Measurements from ENCODE around the gene NUP107.

NUP107 gene

GRCh38 chr12:68638721-68639395 is 47.9 kb upstream of the NUP107 start:
- Histone ChIP-seq H3K4me3 (ENCODE audit: low read length) (no peak overlapping the region), H3K9ac (ENCODE audit: low read length) (no peak overlapping the region), H3K9me2 (replicated peaks; ENCODE audit: insufficient read depth, low read length) (no peaks in the 10 kb centered on the region), H3K27me3 (replicated peaks; ENCODE audit: insufficient read depth, low read length) (no peaks in the 10 kb centered on the region), H3K27ac (ENCODE audit: low read length) (no peak overlapping the region), H3F3A (ENCODE audit: insufficient read depth, low read length) (peaks cover 14% of the 10 kb centered on the region), H4K20me1 (ENCODE audit: insufficient read depth, low read length) (peaks cover 48% of the 10 kb centered on the region), H3K9me3 (replicated peaks; ENCODE audit: insufficient read depth, low read length) (no peaks in the 10 kb centered on the region), H3K36me3 (replicated peaks; ENCODE audit: insufficient read depth, low read length) (no peaks in the 10 kb centered on the region), H3K4me2 (ENCODE audit: low read depth, low read length) (no peak overlapping the region), H3K79me2 (ENCODE audit: low read length) (peaks cover 96% of the 10 kb centered on the region), H2AFZ (ENCODE audit: low read length) (no peak overlapping the region), H3K4me1 (ENCODE audit: low read length) (peaks cover 16% of the 10 kb centered on the region)
- TF ChIP-seq EZH2phosphoT487 (IDR thresholded peaks at IDR 0.05; ENCODE audit: low read length) (no peak), EZH2 (optimal IDR thresholded peaks at IDR 0.05; ENCODE audit: low read depth, low read length) (no peak), CTCF (IDR thresholded peaks at IDR 0.05; ENCODE audit: low read length) (no peak)
- no peak for DNase-seq

GRCh38 chr12:68639396-68639767 is 47.4 kb upstream of the NUP107 start:
- H3F3A ChIP-seq (ENCODE audit: insufficient read depth, low read length), result peaks cover 14% of the 10 kb centered on the region
- peaks cover 48% of the 10 kb centered on the region for H4K20me1 ChIP-seq (ENCODE audit: insufficient read depth, low read length)
- H3K9ac ChIP-seq (ENCODE audit: low read length), result no peak overlapping the region
- no peak overlapping the region for H3K27ac ChIP-seq (ENCODE audit: low read length)
- H3K9me2 ChIP-seq (replicated peaks; ENCODE audit: insufficient read depth, low read length), result no peaks in the 10 kb centered on the region
- no peak for TF ChIP-seq CTCF (IDR thresholded peaks at IDR 0.05; ENCODE audit: low read length)
- TF ChIP-seq EZH2phosphoT487 (IDR thresholded peaks at IDR 0.05; ENCODE audit: low read length), result no peak
- TF ChIP-seq EZH2 (optimal IDR thresholded peaks at IDR 0.05; ENCODE audit: low read depth, low read length), result no peak
- H3K27me3 ChIP-seq (replicated peaks; ENCODE audit: insufficient read depth, low read length), result no peaks in the 10 kb centered on the region
- H3K4me2 ChIP-seq (ENCODE audit: low read depth, low read length), result no peak overlapping the region
- DNase-seq, result no peak
- H3K36me3 ChIP-seq (replicated peaks; ENCODE audit: insufficient read depth, low read length), result no peaks in the 10 kb centered on the region
- no peaks in the 10 kb centered on the region for H3K9me3 ChIP-seq (replicated peaks; ENCODE audit: insufficient read depth, low read length)
- no peak overlapping the region for H3K4me3 ChIP-seq (ENCODE audit: low read length)
- H2AFZ ChIP-seq (ENCODE audit: low read length), result no peak overlapping the region
- H3K4me1 ChIP-seq (ENCODE audit: low read length), result peaks cover 16% of the 10 kb centered on the region
- H3K79me2 ChIP-seq (ENCODE audit: low read length), result peaks cover 96% of the 10 kb centered on the region

GRCh38 chr12:68641138-68641537 is 45.6 kb upstream of the NUP107 start:
- DNase-seq, result peak; percentile 94
- Histone ChIP-seq H3K9me3 (replicated peaks; ENCODE audit: insufficient read depth, low read length) (no peaks in the 10 kb centered on the region), H3F3A (ENCODE audit: insufficient read depth, low read length) (peaks cover 14% of the 10 kb centered on the region), H3K4me3 (ENCODE audit: low read length) (peak overlapping the region; percentile 28), H3K79me2 (ENCODE audit: low read length) (peaks cover 96% of the 10 kb centered on the region), H3K9ac (ENCODE audit: low read length) (no peak overlapping the region), H3K4me1 (ENCODE audit: low read length) (peaks cover 16% of the 10 kb centered on the region), H2AFZ (ENCODE audit: low read length) (no peak overlapping the region), H3K27ac (ENCODE audit: low read length) (peak overlapping the region; percentile 53; the same call in 1 of the 2 replicates), H4K20me1 (ENCODE audit: insufficient read depth, low read length) (peaks cover 54% of the 10 kb centered on the region), H3K9me2 (replicated peaks; ENCODE audit: insufficient read depth, low read length) (no peaks in the 10 kb centered on the region), H3K36me3 (replicated peaks; ENCODE audit: insufficient read depth, low read length) (no peaks in the 10 kb centered on the region), H3K27me3 (replicated peaks; ENCODE audit: insufficient read depth, low read length) (no peaks in the 10 kb centered on the region), H3K4me2 (ENCODE audit: low read depth, low read length) (peak overlapping the region; percentile 55)
- no peak for TF ChIP-seq EZH2 (optimal IDR thresholded peaks at IDR 0.05; ENCODE audit: low read depth, low read length)
- TF ChIP-seq EZH2phosphoT487 (IDR thresholded peaks at IDR 0.05; ENCODE audit: low read length), result no peak
- no peak for TF ChIP-seq CTCF (IDR thresholded peaks at IDR 0.05; ENCODE audit: low read length)

All from MM.1S (cell line).